Measurements from ENCODE around the gene ADGB.

Gene ADGB

DNA sequence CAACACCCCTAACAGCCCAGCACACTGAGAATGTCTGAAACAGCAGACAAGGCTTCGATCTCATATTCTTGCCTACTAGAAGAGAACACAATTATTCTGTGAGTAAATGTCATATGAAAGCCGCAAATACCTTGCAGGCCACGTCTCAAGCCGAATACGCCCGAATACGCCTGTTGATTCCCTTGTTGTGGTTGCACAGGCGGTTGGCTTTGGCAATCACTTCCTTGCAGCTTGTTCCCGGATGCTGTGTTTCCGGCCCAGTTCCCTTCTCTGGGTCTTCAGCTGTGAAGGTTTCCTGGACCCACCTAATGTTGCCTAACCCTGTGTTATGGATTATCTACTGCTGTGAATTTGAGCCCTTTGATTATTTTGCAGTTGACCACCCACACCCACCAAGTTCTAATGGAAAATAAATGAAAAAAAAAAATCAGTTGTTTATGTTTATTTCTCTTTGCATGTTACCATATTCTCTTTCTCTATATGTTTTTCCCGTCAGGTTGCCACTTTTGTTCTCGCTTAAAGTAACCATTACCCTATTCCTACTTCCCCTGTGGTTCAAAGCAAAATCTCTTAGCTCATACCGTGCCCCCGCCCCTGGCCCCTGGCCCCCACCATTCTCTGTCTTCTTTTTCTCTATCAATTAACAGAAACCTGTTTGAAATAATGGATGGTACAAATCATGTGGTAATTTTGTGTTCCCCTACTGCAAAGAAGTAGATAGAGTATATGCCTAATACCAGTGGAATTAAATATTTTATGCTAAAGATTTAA lies 172.4 kb downstream of the ADGB start:
- DNase-seq (ENCODE audit: low read depth): no peak
- TF ChIP-seq, protein P1, sequence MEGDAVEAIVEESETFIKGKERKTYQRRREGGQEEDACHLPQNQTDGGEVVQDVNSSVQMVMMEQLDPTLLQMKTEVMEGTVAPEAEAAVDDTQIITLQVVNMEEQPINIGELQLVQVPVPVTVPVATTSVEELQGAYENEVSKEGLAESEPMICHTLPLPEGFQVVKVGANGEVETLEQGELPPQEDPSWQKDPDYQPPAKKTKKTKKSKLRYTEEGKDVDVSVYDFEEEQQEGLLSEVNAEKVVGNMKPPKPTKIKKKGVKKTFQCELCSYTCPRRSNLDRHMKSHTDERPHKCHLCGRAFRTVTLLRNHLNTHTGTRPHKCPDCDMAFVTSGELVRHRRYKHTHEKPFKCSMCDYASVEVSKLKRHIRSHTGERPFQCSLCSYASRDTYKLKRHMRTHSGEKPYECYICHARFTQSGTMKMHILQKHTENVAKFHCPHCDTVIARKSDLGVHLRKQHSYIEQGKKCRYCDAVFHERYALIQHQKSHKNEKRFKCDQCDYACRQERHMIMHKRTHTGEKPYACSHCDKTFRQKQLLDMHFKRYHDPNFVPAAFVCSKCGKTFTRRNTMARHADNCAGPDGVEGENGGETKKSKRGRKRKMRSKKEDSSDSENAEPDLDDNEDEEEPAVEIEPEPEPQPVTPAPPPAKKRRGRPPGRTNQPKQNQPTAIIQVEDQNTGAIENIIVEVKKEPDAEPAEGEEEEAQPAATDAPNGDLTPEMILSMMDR (IDR thresholded peaks at IDR 0.05; ENCODE audit: control insufficient read depth, extremely low read depth, insufficient read depth): no peak
- no peak overlapping the region for H3K4me3 ChIP-seq (ENCODE audit: low read depth, low read length)

GRCh38 chr6:146775220-146775619 lies 176.4 kb downstream of the ADGB start:
- no peak for DNase-seq (ENCODE audit: low read depth)
- TF ChIP-seq, protein P1 (IDR thresholded peaks at IDR 0.05; ENCODE audit: control insufficient read depth, extremely low read depth, insufficient read depth): no peak
- H3K4me3 ChIP-seq (ENCODE audit: low read depth, low read length): no peak overlapping the region

- TF ChIP-seq, protein P1 (IDR thresholded peaks at IDR 0.05; ENCODE audit: control insufficient read depth, extremely low read depth, insufficient read depth): no peak
- DNase-seq (ENCODE audit: low read depth): no peak
- no peak overlapping the region for H3K4me3 ChIP-seq (ENCODE audit: low read depth, low read length)
Observed at GRCh38 chr6:146781836-146782235, 183.1 kb downstream of the ADGB start.

DNA sequence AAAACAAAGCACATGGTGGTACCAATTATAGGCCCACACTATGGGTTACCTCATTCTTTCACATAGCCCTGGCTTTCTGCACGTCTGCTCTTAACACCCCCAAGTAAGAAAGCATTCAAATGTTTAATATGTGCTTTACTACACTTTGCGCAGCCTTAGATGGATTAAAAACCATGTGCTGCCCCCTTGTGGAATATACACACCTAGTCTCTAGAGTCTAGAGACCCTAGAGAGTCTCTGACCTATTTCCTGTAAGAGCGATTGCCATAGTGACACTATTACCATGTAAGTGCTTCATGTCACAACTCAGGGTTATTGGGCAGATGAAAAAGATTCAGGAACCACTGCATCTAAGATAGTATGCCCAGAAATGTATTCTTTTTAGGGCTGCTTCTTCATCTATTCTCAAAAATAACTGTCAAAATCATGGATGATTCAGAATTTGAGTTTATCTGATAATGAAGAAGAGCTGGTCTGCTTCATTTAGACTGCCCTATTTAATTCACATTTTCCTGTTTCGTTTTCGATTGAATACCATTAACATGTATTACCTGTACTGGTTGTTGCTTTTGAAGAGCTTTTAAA lies 186.3 kb downstream of the ADGB start:
- no peak overlapping the region for H3K4me3 ChIP-seq (ENCODE audit: low read depth, low read length)
- peak; percentile 7 for DNase-seq (ENCODE audit: low read depth)
- TF ChIP-seq, protein P1 (IDR thresholded peaks at IDR 0.05; ENCODE audit: control insufficient read depth, extremely low read depth, insufficient read depth): peak; percentile 55

DNA sequence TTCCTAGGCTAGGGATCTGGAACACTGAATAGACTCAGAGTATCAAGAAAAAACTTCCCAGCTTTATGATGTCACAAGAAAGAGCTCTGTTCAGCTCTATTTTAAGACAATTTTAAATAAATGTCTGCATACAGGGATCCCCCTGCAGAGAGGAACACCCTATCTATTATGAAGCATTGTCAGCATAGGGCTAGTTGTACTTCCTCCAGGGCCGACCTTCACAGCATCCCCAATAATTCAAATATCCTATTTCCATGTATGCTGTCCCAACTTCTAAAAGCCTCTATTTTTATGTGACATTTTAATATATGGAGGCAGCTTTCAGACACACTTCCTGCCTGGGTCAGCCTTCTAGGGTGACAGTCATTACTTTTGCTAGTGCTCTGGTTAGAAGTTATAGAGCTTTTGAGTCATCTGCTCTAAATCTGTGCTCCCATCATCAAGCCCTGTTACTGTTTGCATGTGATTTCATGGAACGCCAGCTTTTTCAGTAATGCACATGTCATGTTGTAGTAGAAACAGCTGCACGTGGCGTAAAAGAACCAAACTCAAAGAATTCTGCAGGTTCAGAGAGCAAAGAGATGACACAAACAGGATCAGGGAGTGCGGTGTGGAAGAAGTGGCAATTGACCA lies 189.2 kb downstream of the ADGB start:
- H3K4me3 ChIP-seq (ENCODE audit: low read depth, low read length): no peak overlapping the region
- no peak for DNase-seq (ENCODE audit: low read depth)
- TF ChIP-seq, protein P1 (IDR thresholded peaks at IDR 0.05; ENCODE audit: control insufficient read depth, extremely low read depth, insufficient read depth): no peak

DNA sequence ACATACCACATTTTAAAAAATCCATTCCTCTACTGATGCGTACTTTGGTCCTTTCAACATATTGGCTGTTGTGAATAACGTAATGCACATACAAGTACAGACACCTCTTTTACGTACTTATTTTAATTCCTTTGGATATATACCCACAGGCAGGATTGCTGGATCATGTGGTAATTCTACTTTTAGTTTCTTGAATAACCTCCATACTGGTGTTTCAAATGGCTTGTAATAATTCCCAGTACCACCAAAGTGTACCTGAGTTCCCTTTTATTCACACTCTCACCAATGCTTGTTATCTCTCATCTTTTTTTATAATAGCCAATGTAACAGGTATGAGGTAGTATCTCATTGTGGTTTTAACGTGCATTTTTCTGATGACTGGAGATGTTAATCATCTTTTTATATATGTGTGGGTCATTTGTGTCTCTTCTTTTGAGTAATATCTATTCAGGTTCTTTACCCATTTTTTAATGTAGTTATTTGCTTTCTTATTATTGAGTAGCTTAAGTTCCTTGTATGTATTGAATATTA lies 191.9 kb downstream of the ADGB start:
- no peak overlapping the region for H3K4me3 ChIP-seq (ENCODE audit: low read depth, low read length)
- TF ChIP-seq, protein P1 (IDR thresholded peaks at IDR 0.05; ENCODE audit: control insufficient read depth, extremely low read depth, insufficient read depth): no peak
- no peak for DNase-seq (ENCODE audit: low read depth)
